Adipose tissue (tissue), 3 donors: ENCODE data around the gene NUP50. TPM values are rescaled to one million over a fixed set of nuclear protein-coding genes. Genes with fewer than 3 reads are reported as not detected.

Experiments
- H3K27ac ChIP-seq: one replicate; pipeline ENCODE4 v1.5.1; 2013; ENCODE audit warnings: low read depth, low read length
- WGBS, 3 donors: extraction: QIAGEN DNeasy Blood & Tissue Kit; methylation state at CpG; one replicate each; pipeline ENCODE4 v1.1.7; 2013; 5-methylcytosine and 5-hydroxymethylcytosine counted together
- polyA plus RNA-seq, 3 donors: library from polyadenylated mRNA; stranded (reverse); fragments of 200-250 nt; gene quantifications; one replicate each; pipeline ENCODE4 v1.2.3, GENCODE V29; 2013
- donor health status: healthy with polysubstance abuse.
- donor health status: Bipolar disorder and iron deficiency.
- donor health status: healthy.

NUP50 gene
- polyA plus RNA-seq, 3 donors: 9.3 to 17.4 (median 12.4) TPM

- 95 to 98% (median 97%) methylated on average over 6 of the region's 6 CpGs for WGBS, 3 donors
These were observed 53.6 kb downstream of the NUP50 start for GRCh38 chr22:45217345-45217744.

DNA sequence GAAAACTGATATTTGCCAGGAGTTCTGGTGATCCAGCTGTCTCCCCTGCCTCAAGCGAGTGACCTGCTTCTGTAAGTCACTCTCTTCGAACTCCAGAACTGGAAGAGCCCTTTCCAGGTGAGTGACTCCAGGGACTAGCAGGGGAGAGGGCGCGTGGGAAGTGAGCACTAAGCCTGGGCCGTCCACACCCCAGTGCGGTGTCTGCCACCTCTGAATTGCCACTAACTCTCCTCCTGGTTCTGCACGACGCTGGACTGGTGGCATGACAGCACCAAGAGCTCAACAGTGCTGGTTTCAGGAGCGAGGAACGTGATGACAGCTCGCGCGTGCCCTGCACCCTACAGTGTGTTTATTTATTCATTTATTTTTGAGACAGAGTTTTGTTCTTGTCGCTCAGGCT is 54.1 kb downstream of the NUP50 start:
- WGBS, 3 donors: 95 to 98% (median 95%) methylated on average over 14 of the region's 14 CpGs
- H3K27ac ChIP-seq: no peak overlapping the region

More at GRCh38 chr22:45217345-45217744, 53.6 kb downstream of the NUP50 start:
- no peak overlapping the region for H3K27ac ChIP-seq

GRCh38 chr22:45218976-45219375 is 55.3 kb downstream of the NUP50 start:
- no peak overlapping the region for H3K27ac ChIP-seq
- 83 to 88% (median 86%) methylated on average over 9 of the region's 9 CpGs for WGBS, 3 donors

DNA sequence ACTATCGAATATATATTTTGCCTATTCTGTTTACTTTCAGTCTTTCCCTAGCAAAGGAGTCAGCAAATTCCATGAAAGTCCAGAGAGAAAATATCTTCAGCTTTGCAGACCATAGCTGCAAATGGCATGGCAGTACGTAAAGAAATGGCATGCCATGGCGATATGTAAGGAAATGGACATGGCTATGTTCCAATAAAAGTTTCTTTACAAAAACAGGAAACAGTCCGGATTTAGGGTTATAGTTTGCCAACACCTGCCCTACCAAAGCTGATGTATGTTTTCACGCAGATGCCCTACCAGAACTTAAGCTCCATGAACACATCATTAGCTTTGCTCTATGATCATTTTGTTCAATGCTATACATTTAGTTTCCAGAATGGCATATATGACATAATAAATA is 57.5 kb downstream of the NUP50 start:
- 43 to 82% (median 55%) methylated on average over 5 of the region's 5 CpGs for WGBS, 3 donors
- no peak overlapping the region for H3K27ac ChIP-seq

DNA sequence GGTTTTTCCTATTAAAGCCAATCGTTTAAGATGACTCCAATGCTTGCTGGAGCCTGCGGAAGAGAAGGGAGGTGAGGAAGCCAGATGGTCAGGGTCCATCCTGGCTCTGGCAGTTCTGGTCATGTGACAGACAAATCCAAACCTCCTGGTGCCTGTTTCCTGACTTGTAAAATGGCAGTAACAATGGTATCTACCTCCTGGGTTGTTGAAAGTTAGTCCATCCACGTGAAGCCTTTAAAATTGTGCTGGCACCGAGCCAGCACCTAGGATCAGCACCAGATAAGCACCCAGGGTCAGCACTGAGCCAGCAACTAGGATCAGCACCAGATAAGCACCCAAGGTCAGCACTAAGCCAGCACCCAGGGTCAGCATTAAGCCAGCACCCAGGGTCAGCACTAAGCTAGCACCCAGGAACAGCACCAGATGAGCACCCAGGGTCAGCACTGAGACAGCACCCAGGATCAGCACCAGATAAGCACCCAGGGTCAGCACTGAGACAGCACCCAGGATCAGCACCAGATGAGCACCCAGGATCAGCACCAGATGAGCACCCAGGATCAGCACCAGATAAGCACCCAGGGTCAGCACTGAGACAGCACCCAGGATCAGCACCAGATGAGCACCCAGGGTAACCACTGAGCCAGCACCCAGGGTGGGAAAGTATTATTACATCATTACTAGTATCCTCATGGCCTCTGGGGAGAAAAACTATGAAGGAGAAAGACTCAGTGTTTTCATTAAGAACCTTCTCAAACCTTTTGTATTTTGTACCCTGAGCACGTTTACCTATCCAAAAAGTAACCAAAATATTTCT is 59.8 kb downstream of the NUP50 start:
- 58 to 64% (median 59%) methylated on average over 5 of the region's 5 CpGs for WGBS, 3 donors
- H3K27ac ChIP-seq: no peak overlapping the region

GRCh38 chr22:45224331-45224730 is 60.6 kb downstream of the NUP50 start:
- WGBS, 3 donors: 78 to 84% (median 83%) methylated on average over 11 of the region's 11 CpGs
- no peak overlapping the region for H3K27ac ChIP-seq

- H3K27ac ChIP-seq: no peak overlapping the region
- 79 to 87% (median 85%) methylated on average over 19 of the region's 19 CpGs for WGBS, 3 donors
These were observed 61.4 kb downstream of the NUP50 start for GRCh38 chr22:45224988-45225731.

GRCh38 chr22:45225732-45226502 is 62.2 kb downstream of the NUP50 start:
- WGBS, 3 donors: 63 to 68% (median 64%) methylated on average over 26 of the region's 26 CpGs

GRCh38 chr22:45226503-45227186 is 62.9 kb downstream of the NUP50 start:
- WGBS, 3 donors: 52 to 66% (median 58%) methylated on average over 17 of the region's 17 CpGs
- no peak overlapping the region for H3K27ac ChIP-seq

More at GRCh38 chr22:45225732-45226502, 62.2 kb downstream of the NUP50 start:
- H3K27ac ChIP-seq: no peak overlapping the region

GRCh38 chr22:45227645-45228400 is 64.1 kb downstream of the NUP50 start:
- 64 to 86% (median 66%) methylated on average over 16 of the region's 16 CpGs for WGBS, 3 donors

GRCh38 chr22:45228401-45228754 is 64.7 kb downstream of the NUP50 start:
- 67 to 95% (median 73%) methylated on average over 7 to 8 of the region's 8 CpGs for WGBS, 3 donors
- H3K27ac ChIP-seq: no peak overlapping the region

More at GRCh38 chr22:45227645-45228400, 64.1 kb downstream of the NUP50 start:
- no peak overlapping the region for H3K27ac ChIP-seq

GRCh38 chr22:45229181-45229580 is 65.5 kb downstream of the NUP50 start:
- no peak overlapping the region for H3K27ac ChIP-seq
- 86 to 97% (median 91%) methylated on average over 10 to 13 of the region's 13 CpGs for WGBS, 3 donors

DNA sequence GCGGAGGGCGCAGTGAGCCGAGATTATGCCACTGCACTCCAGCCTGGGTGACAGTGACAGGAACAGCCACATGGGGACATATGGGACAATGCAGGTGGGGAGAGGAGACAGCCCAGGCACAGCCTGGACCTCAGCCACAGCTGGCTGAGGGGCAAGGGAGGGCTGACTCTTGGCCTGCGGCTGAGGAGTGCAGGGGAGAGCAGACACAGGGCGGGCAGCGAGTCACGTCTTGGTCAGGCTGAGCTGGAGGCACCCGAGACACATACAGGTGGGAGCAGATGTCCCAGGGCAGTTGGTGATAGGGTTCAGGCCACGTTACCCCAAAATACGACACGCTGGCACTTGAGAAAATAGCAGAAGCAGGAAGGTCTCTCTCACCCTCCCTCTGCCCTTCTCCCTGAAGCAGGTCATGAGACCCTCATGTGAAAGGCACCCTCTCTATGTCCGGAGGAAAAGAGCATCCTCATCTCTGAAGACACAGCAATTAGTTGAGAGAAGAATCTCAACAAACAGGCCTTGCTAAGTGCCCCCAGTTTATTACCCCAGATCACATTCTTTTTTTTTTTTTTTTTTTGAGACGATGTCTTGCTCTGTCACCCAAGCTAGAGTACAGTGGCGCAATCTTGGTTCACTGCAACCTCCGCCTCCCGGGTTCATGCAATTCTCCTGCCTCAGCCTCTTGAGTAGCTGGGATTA is 66.4 kb downstream of the NUP50 start:
- 72 to 90% (median 73%) methylated on average over 15 to 16 of the region's 16 CpGs for WGBS, 3 donors
- peak overlapping the region; percentile 52 for H3K27ac ChIP-seq

DNA sequence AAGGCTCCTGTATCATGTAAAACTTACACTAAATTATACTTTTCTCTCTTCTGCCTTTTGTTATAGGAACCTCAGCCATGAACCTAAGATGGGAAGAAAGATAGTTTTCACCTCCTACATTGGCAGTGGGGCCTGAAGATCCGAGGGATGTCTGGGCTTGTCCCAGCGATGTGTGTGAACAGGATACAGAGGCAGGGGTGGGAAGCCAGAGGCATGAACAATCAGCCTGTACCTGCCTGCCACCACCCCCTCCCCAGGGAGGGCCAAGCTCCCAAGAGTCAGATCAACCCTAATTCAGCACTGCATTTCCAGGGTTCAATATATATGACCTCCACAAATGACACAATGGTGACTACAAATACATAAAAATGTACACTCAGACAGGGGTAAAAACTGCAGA is 67.6 kb downstream of the NUP50 start:
- WGBS, 3 donors: 83 to 95% (median 84%) methylated on average over 2 of the region's 2 CpGs
- no peak overlapping the region for H3K27ac ChIP-seq

- WGBS, 3 donors: 86 to 91% (median 89%) methylated on average over 10 of the region's 10 CpGs
- no peak overlapping the region for H3K27ac ChIP-seq
These were observed 69.7 kb downstream of the NUP50 start for GRCh38 chr22:45233386-45233785.

DNA sequence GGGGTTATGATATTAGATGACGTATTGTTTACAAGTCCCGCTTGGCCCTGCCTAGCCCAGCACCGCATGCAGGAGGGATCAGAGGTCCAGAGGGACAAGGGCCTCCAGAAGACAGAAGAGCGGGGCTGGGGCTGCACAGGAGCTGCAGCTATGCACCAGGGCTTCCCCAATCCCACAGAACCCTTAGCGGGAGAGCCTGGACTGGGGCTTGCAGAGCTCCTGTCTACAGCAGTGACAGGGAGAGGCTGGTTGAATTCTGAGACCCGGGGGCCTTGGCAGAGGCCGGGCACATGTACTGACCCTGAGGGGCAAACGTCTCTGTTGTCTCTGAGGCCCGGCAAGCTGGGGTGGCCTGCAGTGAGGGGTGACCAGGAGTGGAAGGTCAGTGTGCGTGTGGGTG is 70.1 kb downstream of the NUP50 start:
- H3K27ac ChIP-seq: no peak overlapping the region

GRCh38 chr22:45235101-45235777 is 71.5 kb downstream of the NUP50 start:
- 47 to 80% (median 53%) methylated on average over 23 of the region's 23 CpGs for WGBS, 3 donors
- no peak overlapping the region for H3K27ac ChIP-seq

More for the DNA sequence above, 70.1 kb downstream of the NUP50 start:
- 87 to 91% (median 88%) methylated on average over 9 to 10 of the region's 10 CpGs for WGBS, 3 donors
